NCI-H1436 (cell line): Measurements from ENCODE around the gene NTRK1.

Experiments used
- DNase-seq: peaks from one replicate; lab custom pipeline; 2025; lab: John Stamatoyannopoulos, UW

NTRK1 gene

GRCh38 chr1:156860628-156861423, at the start of gene NTRK1:
TSS of gene NTRK1 (plus strand) at chr1:156860865. CDS start at chr1:156860935, 70 bp downstream.
- DNase-seq, result peak; percentile 35

DNA sequence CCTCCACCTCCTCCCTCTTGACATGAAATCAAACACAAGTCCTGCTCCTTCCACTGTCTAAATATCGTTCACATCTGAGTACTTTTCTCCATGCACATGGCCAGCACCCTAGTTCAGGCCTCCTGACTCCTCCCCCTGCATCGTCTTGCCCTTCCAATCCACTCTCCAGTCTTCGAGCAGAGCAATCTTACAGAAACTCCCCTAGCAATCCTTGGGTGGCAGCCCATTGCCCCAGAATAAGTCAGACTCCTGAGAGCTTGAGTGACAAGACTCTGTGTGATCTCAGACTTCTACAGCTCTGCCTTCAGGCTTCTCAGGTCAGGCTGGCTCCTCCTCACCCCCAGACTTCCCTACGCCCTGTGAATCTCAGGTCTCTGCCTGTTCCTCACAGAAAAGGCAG, 49.5 kb upstream of the NTRK1 start:
- DNase-seq, result no peak

GRCh38 chr1:156812293-156812990, 48.2 kb upstream of the NTRK1 start:
- DNase-seq, result no peak

GRCh38 chr1:156813298-156813697, 47.4 kb upstream of the NTRK1 start:
- DNase-seq, result no peak

- DNase-seq, result peak; percentile 22
Observed at GRCh38 chr1:156813750-156814570, 46.7 kb upstream of the NTRK1 start.

DNA sequence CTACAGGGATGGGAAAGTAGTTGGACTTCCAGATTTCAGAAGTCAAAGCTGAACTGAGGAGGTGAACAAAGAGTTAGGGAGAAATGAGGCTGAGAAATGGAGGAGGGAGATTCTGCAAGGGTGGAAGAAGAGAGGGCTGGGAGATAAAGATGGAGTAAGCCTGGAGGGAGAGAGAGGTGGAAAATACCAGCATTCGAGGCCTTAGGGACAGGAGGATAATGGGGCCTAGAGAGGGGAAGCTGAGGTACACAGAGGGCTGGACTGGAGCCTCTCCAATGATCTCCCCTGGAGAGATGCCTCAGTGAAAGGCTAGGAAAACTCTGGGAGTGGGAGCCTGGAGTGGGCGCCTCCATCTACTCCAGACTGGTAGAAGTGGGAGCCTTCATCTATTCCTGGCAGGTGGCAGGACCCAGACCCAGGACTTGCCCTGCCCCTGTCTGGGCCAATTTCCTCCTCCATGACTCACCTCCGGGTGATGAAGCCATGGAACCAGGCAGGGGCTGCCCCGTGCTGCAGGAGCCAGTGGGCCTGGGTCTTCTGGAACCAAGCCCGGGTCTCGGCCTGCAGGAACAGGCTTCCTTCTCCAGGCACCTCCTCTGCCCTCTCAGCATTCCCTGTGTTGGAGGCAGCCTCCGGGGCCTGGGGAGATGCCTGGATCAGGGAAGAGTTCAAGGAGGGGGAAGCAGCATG, 45.9 kb upstream of the NTRK1 start:
- no peak for DNase-seq

GRCh38 chr1:156815307-156815826, 45.3 kb upstream of the NTRK1 start:
- no peak for DNase-seq

GRCh38 chr1:156815961-156816422, 44.7 kb upstream of the NTRK1 start:
- DNase-seq, result no peak

DNA sequence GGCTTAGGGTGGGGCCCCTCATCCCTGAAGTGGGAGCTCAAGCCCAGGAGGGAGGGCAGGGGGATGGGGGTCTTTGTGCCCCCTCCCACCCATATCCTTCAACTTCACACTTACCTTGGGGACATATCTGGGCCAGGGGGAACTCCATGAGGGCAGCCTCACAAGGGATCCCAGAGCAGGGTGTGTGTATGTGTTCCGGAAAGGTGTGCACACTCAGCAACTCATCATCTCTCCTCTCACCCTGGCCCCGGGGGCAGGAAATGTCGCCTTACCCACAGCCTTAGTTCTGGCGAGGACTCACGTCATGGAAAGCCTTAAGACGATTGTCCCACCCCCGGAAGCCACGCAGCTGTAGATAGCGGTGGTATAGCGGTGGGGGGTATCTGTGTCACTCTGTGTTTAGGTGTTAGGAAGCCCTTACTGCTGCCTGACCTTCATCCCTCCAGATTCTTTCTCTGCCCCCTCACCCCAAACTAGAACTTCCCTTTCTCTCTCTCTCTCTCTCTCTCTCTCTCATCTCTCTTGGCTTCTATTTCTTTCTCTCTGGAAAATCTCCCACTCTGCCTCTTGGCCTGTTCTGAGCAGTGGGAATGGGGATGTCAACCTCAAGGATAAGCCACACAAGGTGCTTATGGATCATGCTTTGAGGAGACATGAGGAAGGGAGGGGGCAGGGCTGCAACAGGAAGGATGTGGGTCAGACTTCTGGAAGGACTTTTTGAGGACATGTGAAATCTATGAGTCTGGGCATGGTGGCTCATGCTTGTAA, 43.9 kb upstream of the NTRK1 start, which contains the start of gene SH2D2A:
SH2D2A (minus strand) TSS at position 288 of the 768 bp plus-strand sequence; CDS start at position 148, 140 bp downstream.
- no peak for DNase-seq

DNA sequence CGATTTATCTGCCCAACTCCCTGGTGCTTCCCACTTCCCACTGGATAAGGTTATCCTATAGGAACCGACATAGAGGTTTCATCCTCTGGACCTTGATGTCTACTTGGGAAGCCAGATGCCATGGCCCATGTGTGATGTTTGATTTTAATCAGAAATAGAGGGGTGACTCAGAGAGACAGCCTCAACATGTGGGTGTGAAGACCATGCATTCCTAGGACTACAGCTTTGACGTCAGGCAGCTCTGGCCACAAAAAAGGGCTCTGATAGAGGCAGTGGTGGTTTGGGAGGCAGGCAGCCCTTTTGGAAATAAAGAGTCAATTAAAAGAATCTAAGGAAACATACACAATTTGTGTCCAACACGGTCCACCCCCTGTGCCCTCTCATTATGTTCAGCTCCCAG, 38.9 kb upstream of the NTRK1 start:
- DNase-seq, result no peak

GRCh38 chr1:156822680-156823079, 38.0 kb upstream of the NTRK1 start:
- no peak for DNase-seq

DNA sequence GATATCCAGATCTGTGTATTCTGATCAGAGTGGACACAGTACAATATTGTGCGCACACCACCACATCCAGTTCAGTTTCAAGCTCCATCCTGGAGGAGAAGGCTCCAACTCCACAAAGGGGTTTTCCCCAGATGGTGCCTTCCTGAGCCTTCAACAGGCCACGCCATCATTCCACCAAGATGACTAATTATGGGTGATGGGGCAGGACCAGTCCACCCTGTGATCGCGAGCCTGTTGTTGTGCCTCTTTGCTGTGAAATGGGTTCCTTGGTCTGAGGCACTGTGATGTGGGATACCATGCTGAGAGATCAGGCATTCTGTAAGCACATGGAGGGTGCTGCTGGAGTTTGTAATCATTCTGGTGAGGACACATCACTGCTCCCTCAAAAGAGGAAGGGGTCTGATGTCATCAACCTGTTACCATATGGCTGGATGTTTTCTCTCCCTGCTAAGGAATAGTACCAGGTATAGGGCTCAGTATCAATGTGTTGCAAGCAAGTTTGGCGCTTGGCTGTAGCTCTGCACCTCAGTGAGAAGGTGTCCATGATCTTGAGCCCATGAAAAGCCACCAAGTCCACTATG, 37.4 kb upstream of the NTRK1 start:
- DNase-seq, result no peak

DNA sequence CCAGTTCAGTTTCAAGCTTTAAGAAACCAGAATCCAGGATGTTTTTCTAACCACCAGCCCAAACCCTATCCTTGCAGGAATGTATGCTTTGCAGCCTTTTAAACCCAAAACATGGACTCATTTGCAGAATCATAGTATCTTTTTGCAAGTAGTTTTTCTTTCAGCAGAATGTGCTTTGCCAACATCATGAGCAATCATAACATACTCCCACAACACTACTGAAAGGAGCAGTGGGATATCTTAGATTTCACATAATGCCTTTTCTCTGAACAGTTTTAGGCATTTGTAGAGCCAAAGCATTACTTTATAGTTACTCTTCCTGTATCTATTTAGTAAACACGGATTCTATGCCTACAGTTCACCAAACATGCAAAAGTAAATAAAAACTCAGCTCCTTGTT, 34.0 kb upstream of the NTRK1 start:
- no peak for DNase-seq

GRCh38 chr1:156828400-156829124, 32.1 kb upstream of the NTRK1 start:
- DNase-seq, result no peak

DNA sequence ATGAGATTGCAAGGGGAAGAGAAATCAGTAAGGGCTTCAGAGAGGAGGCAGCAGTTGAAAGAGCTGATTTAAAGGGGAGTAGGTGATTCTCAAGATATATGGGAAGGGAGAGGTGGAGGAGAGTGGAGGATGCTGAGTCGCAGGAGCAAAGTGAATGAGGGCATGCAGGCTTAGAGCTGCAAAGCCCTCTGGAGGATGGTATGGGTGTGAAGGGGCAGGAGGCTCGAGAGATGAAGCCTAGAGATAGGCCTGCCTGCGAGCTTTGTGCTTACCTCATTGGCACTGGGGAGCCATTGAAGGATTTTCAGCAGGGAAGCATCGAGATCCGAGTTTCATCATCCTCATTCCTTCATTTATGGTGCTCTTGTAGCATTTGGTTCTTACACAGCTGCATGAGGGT, 28.2 kb upstream of the NTRK1 start:
- DNase-seq, result no peak

DNA sequence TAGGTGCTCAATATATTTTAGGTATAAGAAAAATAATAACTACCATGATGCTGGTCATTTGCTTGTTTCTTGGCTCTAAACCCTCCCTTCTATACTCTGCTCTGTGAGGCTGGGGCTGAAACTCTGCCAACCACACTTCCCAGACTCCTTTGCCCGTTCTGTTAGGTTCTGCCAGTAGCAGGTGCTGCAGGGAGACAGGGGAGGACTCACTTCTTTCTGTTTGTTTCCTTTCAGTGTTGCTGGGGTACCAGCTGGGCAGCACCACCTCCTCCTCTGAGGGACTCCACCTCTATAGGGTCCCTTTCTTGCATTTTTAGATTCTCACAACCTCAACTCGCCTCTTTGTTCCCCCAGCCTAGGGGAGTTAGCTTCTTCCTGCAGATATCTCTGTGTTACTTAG, 27.1 kb upstream of the NTRK1 start:
- DNase-seq, result no peak

DNA sequence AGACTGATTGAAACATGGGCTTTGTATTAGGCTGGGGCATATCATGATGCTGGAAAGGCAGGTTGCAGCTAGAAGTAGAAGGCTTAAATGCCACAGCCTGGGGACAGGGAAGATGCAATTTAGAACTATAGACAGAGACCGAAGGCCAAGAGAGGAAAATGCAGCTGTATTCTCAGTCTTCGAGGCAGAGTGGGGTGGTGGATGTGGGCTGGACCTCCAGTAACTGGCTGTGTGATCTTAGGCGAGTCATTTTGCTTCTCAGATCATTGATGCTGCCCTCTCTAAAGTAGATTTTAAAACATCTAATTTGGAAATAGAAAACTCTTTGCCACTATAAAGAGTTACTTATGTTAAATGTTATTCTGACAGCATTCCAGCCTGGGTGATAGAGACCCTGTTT, 26.3 kb upstream of the NTRK1 start:
- DNase-seq, result no peak

DNA sequence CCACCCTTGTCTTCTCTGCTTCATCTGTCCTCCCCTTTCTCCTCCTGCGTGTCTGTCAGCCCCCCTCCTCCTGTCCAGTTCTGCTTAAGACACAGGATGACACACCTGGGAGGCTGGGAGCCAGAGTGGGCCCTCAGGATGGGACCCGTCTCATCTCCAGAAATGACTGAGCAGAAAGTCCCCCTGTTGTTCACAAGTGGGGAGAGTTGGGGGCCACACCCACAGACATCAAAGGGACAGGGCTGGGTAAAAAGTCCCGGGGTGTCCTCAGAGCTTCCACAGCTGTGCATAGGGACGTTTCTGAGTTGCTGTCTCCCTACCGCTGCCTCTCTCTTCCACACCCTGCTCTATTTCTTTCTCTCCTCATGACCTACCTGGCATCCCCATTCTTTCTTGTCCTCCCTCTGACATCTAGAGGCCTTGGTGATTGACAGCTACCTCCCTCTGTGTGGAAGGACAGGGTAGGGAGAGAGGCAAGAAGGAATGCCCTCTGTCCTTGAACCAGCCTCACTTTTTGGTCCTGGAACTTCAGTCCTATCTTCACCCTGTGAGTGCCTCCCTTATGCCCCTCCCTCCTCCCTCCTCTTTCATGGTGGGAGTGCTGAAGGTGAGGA, 24.5 kb upstream of the NTRK1 start:
- DNase-seq, result no peak

DNA sequence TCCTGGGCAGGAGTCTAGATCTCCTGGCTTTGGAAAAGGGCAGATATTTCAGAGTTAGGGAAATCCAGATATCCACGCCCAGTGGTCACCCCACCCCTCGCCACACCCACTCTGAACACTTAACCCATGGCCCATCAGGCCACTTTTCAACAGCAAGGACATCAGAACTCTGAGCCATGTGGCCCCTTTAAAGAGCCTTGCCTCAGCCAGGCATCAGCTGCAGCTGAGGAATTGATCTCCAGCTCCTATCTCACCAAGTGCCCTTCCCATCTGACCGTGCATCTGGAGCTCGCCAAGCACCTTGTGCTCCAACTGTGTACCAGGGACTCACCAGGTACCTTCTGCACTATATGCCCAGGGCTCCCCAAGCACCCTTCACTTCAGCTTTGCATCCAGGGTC, 23.8 kb upstream of the NTRK1 start:
- no peak for DNase-seq
